Stimulated activated CD8-positive, alpha-beta memory T cell treated with anti-CD3 and anti-CD28 coated beads, Interleukin-7, amount 100 ng/mL, for 4 hours (primary cell): ENCODE results near the gene LYRM1.

ENCODE experiments used
- DNase-seq, 2 donors: peaks; one replicate each; pipeline ENCODE4 v3.0.0-alpha.2; 2020; ENCODE audit warnings: low read depth in 2 of 2

Gene LYRM1

GRCh38 chr16:20871941-20872815 lies 28.4 kb upstream of the LYRM1 start:
- DNase-seq: no peak

- no peak for DNase-seq
These were observed 27.2 kb upstream of the LYRM1 start for GRCh38 chr16:20873331-20873730.

GRCh38 chr16:20874088-20874581 lies 26.4 kb upstream of the LYRM1 start:
- no peak for DNase-seq

GRCh38 chr16:20875355-20875650 lies 25.3 kb upstream of the LYRM1 start:
- DNase-seq: no peak

GRCh38 chr16:20878682-20879147 lies 21.9 kb upstream of the LYRM1 start:
- DNase-seq: no peak

- DNase-seq: no peak
These were observed 21.2 kb upstream of the LYRM1 start for GRCh38 chr16:20879175-20880040.

GRCh38 chr16:20880867-20881502 lies 19.6 kb upstream of the LYRM1 start:
- no peak for DNase-seq

- no peak for DNase-seq
These were observed 19.1 kb upstream of the LYRM1 start for GRCh38 chr16:20881503-20881878.

- DNase-seq: no peak
These were observed 16.9 kb upstream of the LYRM1 start for GRCh38 chr16:20883554-20884239.

GRCh38 chr16:20884240-20884556 lies 16.4 kb upstream of the LYRM1 start:
- no peak for DNase-seq

GRCh38 chr16:20886320-20886719 lies 14.3 kb upstream of the LYRM1 start:
- no peak for DNase-seq

GRCh38 chr16:20887207-20887606 lies 13.4 kb upstream of the LYRM1 start:
- no peak for DNase-seq

- DNase-seq: no peak
These were observed 10.8 kb upstream of the LYRM1 start for GRCh38 chr16:20889625-20890275.

GRCh38 chr16:20894388-20894787 lies 6.2 kb upstream of the LYRM1 start:
- no peak for DNase-seq

- no peak for DNase-seq
These were observed 3.2 kb upstream of the LYRM1 start for GRCh38 chr16:20897253-20897897.

GRCh38 chr16:20897922-20898321 lies 2.6 kb upstream of the LYRM1 start:
- no peak for DNase-seq

- DNase-seq: no peak
These were observed 1.5 kb upstream of the LYRM1 start for GRCh38 chr16:20899071-20899470.

GRCh38 chr16:20899477-20900298 lies 883 bp upstream of the LYRM1 start:
- no peak for DNase-seq

GRCh38 chr16:20901068-20901435 lies 481 bp downstream of the LYRM1 start:
- DNase-seq: no peak
